GM12875 (cell line): Measurements from ENCODE around the gene ZNF407.

Experiments used
- H3K4me3 ChIP-seq: one replicate; pipeline ENCODE4 v1.5.1; 2011; ENCODE audit warnings: low read depth, low read length, control low read depth
- TF ChIP-seq, protein P1 (sequence below): IDR thresholded peaks from 2 replicates; pipeline ENCODE4 v1.5.1; 2011; ENCODE audit warnings: low read depth, mild to moderate bottlenecking, control low read depth, inconsistent platforms, low read length, moderate library complexity, borderline replicate concordance; ENCODE audit not compliant: insufficient read depth

ZNF407 gene

GRCh38 chr18:74799542-74799941 lies 201.9 kb downstream of the ZNF407 start:
- TF ChIP-seq, protein P1, sequence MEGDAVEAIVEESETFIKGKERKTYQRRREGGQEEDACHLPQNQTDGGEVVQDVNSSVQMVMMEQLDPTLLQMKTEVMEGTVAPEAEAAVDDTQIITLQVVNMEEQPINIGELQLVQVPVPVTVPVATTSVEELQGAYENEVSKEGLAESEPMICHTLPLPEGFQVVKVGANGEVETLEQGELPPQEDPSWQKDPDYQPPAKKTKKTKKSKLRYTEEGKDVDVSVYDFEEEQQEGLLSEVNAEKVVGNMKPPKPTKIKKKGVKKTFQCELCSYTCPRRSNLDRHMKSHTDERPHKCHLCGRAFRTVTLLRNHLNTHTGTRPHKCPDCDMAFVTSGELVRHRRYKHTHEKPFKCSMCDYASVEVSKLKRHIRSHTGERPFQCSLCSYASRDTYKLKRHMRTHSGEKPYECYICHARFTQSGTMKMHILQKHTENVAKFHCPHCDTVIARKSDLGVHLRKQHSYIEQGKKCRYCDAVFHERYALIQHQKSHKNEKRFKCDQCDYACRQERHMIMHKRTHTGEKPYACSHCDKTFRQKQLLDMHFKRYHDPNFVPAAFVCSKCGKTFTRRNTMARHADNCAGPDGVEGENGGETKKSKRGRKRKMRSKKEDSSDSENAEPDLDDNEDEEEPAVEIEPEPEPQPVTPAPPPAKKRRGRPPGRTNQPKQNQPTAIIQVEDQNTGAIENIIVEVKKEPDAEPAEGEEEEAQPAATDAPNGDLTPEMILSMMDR, result no peak
- no peak overlapping the region for H3K4me3 ChIP-seq

GRCh38 chr18:74800098-74800497 lies 202.4 kb downstream of the ZNF407 start:
- TF ChIP-seq, protein P1, result no peak
- no peak overlapping the region for H3K4me3 ChIP-seq

- H3K4me3 ChIP-seq, result no peak overlapping the region
- TF ChIP-seq, protein P1, result no peak
Measured at GRCh38 chr18:74803117-74803516, 205.4 kb downstream of the ZNF407 start.

DNA sequence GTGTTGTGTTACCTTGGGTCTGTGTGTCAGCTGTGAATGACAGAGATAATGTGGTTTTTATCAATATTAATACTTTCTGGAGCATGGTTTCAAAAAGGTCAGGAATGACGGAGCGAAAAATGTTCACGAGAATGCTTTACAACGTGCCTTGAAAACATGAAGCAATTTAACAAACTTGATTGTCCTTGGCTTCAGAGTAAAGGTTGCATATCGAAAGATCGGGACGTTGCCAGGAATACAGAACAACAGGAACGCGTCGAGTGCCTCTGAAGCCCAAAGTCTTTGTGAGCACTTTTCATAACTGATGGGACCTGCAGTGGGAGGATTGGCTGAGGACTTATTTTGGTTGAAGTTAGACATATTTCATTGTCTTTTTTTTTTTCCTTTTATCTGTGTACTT lies 206.1 kb downstream of the ZNF407 start:
- TF ChIP-seq, protein P1, result no peak
- H3K4me3 ChIP-seq, result no peak overlapping the region

GRCh38 chr18:74804677-74805076 lies 207.0 kb downstream of the ZNF407 start:
- TF ChIP-seq, protein P1, result no peak
- H3K4me3 ChIP-seq, result no peak overlapping the region

DNA sequence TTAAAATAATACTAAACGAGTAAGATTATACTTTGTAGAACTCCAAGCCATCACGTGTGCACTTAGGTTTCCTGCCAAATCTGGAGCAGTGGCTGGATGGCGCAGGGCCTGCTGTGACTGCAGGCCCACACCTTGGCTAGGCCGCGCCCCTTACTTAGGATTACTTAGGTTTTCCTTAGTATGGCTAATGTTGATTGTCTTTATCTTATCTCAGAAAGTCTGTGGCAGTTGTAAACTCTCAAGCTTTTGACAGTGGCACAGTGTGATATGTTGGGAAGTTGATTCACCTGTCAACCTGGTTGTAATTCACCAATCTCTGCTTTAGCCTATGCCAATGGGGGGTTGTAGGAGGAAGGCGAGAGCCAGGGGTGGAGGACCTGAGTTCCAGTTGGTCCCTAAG lies 208.4 kb downstream of the ZNF407 start:
- no peak overlapping the region for H3K4me3 ChIP-seq
- TF ChIP-seq, protein P1, result no peak

GRCh38 chr18:74806700-74807416 lies 209.2 kb downstream of the ZNF407 start:
- TF ChIP-seq, protein P1, result no peak
- H3K4me3 ChIP-seq, result no peak overlapping the region
